Measurements from ENCODE around the gene TMEM163.

TMEM163 gene

DNA sequence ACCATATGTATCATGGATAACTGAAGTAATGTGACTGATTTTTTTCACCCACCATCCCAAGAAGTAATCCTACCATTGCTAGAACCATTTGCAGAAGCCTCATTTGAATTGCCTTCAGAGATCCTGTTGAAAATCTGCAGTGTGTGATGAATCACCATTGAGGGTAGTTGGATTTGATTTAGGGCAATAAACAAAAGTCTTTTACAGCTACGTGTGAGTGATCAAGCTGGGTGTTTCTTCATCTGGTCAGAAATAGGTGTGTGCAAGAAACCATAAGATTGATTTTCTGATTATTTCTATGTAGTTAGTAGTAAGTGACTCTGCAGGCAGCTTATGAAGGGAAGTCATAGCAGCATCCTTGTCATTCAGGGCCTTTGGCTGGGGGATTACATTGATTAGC is 305.4 kb downstream of the TMEM163 start:
- DNase-seq (ENCODE audit: low read depth in 2 of 3, low spot score in 2 of 3): no peak

DNA sequence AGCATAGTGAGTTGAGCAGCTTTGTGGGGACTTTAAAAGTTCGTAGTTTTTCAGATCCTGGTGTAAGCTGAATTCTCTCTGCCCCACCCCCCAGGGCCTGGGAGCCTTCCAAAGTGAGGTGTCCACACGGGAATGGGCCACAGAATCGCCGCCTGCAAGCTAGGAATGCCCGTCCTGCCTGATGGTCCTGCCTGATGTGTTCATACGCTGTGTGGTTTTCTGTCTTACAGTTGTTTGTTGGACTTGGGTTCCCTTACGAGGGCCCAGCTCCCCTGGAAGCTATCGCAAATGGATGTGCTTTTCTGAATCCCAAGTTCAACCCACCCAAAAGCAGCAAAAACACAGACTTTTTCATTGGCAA is 306.2 kb downstream of the TMEM163 start:
- no peak for DNase-seq (ENCODE audit: low read depth in 2 of 3, low spot score in 2 of 3)

DNA sequence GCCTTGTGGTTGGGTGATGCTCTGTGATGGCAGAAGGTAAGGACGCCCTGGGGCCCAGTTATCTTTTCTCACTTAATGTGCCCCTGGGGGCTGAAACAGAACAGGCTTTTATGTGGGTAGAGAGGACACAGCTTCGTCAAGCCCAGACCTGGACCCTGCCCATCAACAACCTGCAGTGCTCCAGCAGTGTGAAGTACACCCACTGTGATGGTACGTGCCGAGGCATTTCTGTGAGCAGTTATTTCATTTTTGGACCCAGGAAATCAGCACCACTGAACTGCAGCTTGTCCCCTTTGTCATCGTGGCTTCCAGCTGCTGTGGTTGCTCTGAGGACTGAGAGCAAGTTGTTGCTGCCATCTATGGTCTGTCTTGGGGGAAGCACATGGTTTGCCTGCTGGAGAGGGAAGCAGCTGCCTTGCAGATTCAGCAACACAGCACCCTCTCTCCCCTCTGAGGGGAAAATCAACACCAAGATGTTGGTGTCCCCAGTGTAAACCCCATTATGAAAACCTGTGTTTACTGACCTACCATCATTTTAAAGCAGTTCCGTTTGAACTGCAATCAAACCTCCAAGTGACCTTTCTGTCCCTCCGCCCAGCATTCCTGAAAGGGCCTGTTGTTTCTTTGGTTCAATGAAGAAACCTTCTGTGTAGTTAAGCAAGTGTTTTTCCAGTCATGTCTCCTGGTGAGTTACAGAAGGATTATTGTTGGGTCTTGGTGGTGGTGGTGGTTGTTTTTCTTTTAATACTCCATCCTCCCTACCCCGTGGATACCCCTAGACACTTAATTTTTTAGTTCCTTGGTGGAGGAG is 306.8 kb downstream of the TMEM163 start:
- peak in 2 of 3 experiments; percentile 19 to 20 for DNase-seq (ENCODE audit: low read depth in 2 of 3, low spot score in 2 of 3)

DNA sequence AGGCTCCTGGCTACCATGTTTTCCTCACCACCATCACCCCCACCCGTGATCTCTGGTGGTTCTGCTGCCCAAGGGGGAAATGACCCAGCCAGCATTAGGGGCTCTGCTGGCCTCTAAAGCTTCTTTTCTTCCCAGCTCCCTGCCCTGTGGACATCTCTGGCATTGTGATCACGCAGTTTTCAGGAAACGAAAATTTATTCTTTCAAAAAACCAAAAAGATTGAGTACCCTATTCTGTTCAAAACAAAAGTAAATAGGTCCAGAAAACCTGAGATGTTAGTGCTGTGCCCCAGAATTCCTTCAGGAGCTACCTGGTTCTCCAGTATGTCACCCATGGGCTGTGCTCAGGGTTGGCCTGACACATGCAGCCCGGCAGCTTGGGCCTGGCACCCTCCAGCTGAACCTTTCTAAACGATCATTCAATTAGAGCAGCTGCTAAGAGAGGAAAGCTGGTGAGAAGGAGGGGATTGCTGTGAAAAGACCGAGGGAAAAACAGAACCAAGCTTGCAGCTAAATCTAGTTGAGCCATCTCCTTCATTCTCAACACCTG is 307.4 kb downstream of the TMEM163 start:
- no peak for DNase-seq (ENCODE audit: low read depth in 2 of 3, low spot score in 2 of 3)

DNA sequence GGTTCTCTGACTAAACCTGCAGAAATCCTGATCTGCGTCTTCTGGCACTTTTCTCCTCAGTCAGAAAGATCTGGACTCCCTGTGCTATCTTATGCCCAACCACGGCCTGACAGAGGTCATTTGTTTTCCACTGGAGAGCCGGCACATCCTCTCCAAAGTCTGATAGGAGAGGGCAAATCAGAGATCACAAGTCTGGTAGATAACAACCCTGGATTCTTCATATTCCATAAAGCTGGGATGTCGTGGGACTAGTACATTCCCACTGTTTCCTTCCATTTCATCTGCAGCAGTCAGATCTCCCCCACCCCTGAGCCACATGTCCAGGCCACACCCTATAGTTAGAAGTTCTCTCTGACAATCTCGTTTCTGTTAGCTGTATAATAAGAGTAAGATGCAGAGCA is 308.0 kb downstream of the TMEM163 start:
- DNase-seq (ENCODE audit: low read depth in 2 of 3, low spot score in 2 of 3): no peak

GRCh38 chr2:134410006-134410405 is 308.8 kb downstream of the TMEM163 start:
- DNase-seq (ENCODE audit: low read depth in 2 of 3, low spot score in 2 of 3): no peak

- DNase-seq (ENCODE audit: low read depth in 2 of 3, low spot score in 2 of 3): no peak
These were observed 310.0 kb downstream of the TMEM163 start for GRCh38 chr2:134408791-134409190.

DNA sequence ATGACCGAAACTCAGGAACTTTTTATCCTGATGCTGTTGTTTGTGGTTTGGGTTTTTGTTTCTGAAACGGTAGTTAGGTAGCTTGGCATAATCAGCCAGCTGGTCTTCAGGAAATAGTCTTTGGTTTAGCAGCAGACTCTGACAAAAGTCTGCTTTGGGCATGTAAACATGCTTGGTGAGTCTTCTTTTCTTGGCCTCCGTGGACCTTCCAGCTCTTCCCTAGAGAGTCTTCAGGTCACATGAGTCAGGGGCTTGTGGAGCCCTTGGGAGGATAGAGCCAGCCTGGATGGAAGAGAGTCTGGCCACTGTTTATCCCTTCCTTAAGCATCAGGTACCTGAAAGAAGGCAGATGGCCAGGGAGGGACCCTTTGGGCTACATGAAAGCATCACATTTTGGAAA is 310.4 kb downstream of the TMEM163 start:
- no peak for DNase-seq (ENCODE audit: low read depth in 2 of 3, low spot score in 2 of 3)

DNA sequence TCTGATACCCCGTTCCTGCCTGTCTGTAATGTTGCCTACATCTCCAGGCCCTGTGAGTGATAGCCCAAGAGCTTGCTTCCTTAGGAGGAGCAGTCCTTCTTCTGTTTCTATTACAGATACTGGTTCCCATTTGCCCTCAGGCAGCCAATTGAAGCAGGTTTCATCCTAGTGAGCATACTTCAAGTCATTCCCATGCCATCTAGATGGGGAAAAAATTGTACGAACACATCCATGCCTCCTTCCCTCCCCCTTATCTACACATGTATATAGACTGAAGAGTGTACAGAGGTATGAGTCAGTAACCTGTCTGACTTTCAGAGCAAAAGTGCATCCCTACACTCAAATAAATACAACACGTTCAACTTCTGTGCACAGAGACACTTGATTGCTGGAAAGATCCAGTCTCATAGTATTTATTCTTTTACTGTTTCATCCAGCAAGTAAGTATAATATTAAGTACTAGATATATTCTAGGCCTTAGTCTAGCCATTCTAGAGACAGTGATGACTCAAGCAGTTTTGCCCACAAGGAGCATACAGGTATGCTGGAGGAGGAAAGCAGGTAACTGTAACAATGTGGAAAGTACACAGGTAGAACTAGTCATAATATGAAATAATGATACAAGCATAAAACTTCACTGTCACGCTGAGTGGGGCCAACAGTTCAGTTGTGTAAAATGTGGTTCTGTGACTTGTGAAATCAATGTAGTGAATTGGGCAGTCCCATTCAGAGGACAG is 311.5 kb downstream of the TMEM163 start:
- DNase-seq (ENCODE audit: low read depth in 2 of 3, low spot score in 2 of 3): no peak

GRCh38 chr2:134406736-134407135 is 312.1 kb downstream of the TMEM163 start:
- no peak for DNase-seq (ENCODE audit: low read depth in 2 of 3, low spot score in 2 of 3)

DNA sequence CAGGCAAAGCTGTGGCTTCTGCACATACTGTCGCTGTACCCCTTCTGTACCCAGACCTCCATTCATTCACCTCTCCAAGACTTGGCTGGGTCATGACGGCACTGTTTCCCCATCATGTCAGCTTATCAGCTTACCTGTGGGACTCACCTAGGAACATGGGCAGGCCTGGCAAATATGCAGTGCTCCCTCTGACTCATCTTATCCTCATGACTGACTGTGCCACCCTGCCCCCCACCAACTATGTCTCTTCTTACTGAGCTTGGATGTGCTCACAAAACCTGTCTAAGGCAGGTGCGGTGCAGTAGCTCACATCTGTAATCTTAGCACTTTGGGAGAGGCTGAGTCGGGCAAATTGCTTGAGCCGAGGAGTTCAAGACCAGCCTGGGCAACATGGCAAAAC is 312.5 kb downstream of the TMEM163 start:
- no peak for DNase-seq (ENCODE audit: low read depth in 2 of 3, low spot score in 2 of 3)

All from activated CD8-positive, alpha-beta memory T cell treated with anti-CD3 and anti-CD28 coated beads for 48 hours (primary cell).